ENCODE data around the gene ACTRT2. TPM values are rescaled to one million over a fixed set of nuclear protein-coding genes. Genes with fewer than 3 reads are reported as not detected.

ACTRT2 gene
- total and polyA plus RNA-seq, 2 donors (not counting 3 experiments of a cell fraction or from before 2014, with no cell fraction given), result not detected

- BruUV-seq (replicated peaks), result no TSS peak
- no peak overlapping the region for H2AFZ ChIP-seq (ENCODE audit: low read depth, low read length)
- no peaks in the 10 kb centered on the region for H3K36me3 ChIP-seq (ENCODE audit: control insufficient read depth in 2 of 2, extremely low read depth in 1 of 2, insufficient read depth in 2 of 2, low read length in 2 of 2)
- no peaks in the 10 kb centered on the region for H3K27me3 ChIP-seq (ENCODE audit: control insufficient read depth in 2 of 2, insufficient read depth in 2 of 2, low read length in 2 of 2)
- DNase-seq (ENCODE audit: low read depth, low spot score) (no peak), FAIRE-seq (no peak)
- H3K27ac ChIP-seq (ENCODE audit: insufficient read depth, low read depth, low read length), result no peak overlapping the region
- intact Hi-C loops (cut with micrococcal nuclease) (no loop called here), dilution Hi-C loops (cut with MboI; ENCODE audit: extremely low pct_ligation_motif_present, low sequenced_read_pairs) (no loop called here)
- CTCF ChIA-PET, result no interaction called here
- no peak overlapping the region for H3K9ac ChIP-seq (replicated peaks; ENCODE audit: extremely low read depth, insufficient read depth, low read length)
- no peaks in the 10 kb centered on the region for H3K79me2 ChIP-seq (ENCODE audit: control insufficient read depth, insufficient read depth, low read length)
- H3K4me3 ChIP-seq (replicated peaks in 1 of 3; ENCODE audit: insufficient read depth in 1 of 3, low read depth in 1 of 3, low read length in 3 of 3), result no peak overlapping the region
- POLR2A ChIA-PET, result no interaction called here
- no peaks in the 10 kb centered on the region for H4K20me1 ChIP-seq (replicated peaks; ENCODE audit: control insufficient read depth, extremely low read depth, insufficient read depth, low read length)
- H3K9me3 ChIP-seq (replicated peaks; ENCODE audit: control insufficient read depth, insufficient read depth, low read length), result peaks cover 2% of the 10 kb centered on the region
- H3K9me1 ChIP-seq (replicated peaks; ENCODE audit: control insufficient read depth, extremely low read depth, insufficient read depth, low read length), result no peaks in the 10 kb centered on the region
- TF ChIP-seq, protein P1, sequence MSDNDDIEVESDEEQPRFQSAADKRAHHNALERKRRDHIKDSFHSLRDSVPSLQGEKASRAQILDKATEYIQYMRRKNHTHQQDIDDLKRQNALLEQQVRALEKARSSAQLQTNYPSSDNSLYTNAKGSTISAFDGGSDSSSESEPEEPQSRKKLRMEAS (IDR thresholded peaks at IDR 0.05; ENCODE audit: insufficient read depth, insufficient read length), result no peak
- TF ChIP-seq FOS (IDR thresholded peaks at IDR 0.05; ENCODE audit: borderline replicate concordance, insufficient read depth, low read length) (no peak), CTCF (IDR thresholded peaks at IDR 0.05; ENCODE audit: extremely low read depth in 1 of 2, insufficient read depth in 1 of 2, low read depth in 1 of 2, low read length in 2 of 2) (no peak), POLR2AphosphoS5 (IDR thresholded peaks at IDR 0.05; ENCODE audit: insufficient read depth, low read depth, low read length) (no peak), JUN (IDR thresholded peaks at IDR 0.05; ENCODE audit: borderline replicate concordance, insufficient read depth, insufficient read length, low read depth) (no peak), POLR2A (IDR thresholded peaks at IDR 0.05; ENCODE audit: low read depth, low read length) (no peak), MYC (IDR thresholded peaks at IDR 0.05; ENCODE audit: low read depth, low read length) (no peak), EZH2 (IDR thresholded peaks at IDR 0.05; ENCODE audit: borderline replicate concordance, low read depth, low read length, severe bottlenecking) (no peak)
- H3K4me2 ChIP-seq (ENCODE audit: insufficient read depth, low read length), result no peak overlapping the region
- no peaks in the 10 kb centered on the region for H3K4me1 ChIP-seq (ENCODE audit: control insufficient read depth, extremely low read depth, insufficient read depth, low read length)
Observed at GRCh38 chr1:3009021-3009420, 12.2 kb upstream of the ACTRT2 start.

Measured in endothelial cell of umbilical vein (primary cell).